HFFc6 (cell line): ENCODE measurements around the gene CDK5. TPM values are rescaled to one million over a fixed set of nuclear protein-coding genes. Genes with fewer than 3 reads are reported as not detected.
"Not testable (repeated sequence)": the region's sequence is repeated elsewhere in the genome, so short reads cannot be mapped to it uniquely, and the experiment has no call there.

ENCODE experiments used
- DNase-seq: peaks from one replicate; pipeline ENCODE4 v3.0.0-alpha.2; 2018
- H3K27ac Mint-ChIP-seq: 2 replicates; pipeline ENCODE4 v1.8.0; 2020; ENCODE audit warnings: mild to moderate bottlenecking, mixed read lengths
- H3K27me3 Mint-ChIP-seq: 2 replicates; pipeline ENCODE4 v1.8.0; 2021; ENCODE audit warnings: mild to moderate bottlenecking, moderate library complexity, mixed read lengths; ENCODE audit not compliant: insufficient read depth
- H3K36me3 Mint-ChIP-seq: 2 replicates; pipeline ENCODE4 v1.8.0; 2021; ENCODE audit warnings: low read depth, mixed read lengths
- H3K4me1 Mint-ChIP-seq: 2 replicates; pipeline ENCODE4 v1.8.0; 2020; ENCODE audit warnings: low read depth, mixed read lengths
- H3K4me3 Mint-ChIP-seq: 2 replicates; pipeline ENCODE4 v1.8.0; 2020; ENCODE audit warnings: mild to moderate bottlenecking, moderate library complexity, mixed read lengths
- H3K9me3 Mint-ChIP-seq: 2 replicates; pipeline ENCODE4 v1.8.0; 2020; ENCODE audit warnings: mild to moderate bottlenecking, mixed read lengths
- CTCF ChIP-seq: fragments of 200-600 bp; sonication (generic); IDR thresholded peaks from 2 replicates; pipeline ENCODE4 v1.5.0; 2021; ENCODE audit warnings: antibody characterized with exemption, mild to moderate bottlenecking
- total RNA-seq, 6 experiments: library from RNA; stranded (reverse); fragmentation: NEBNext Ultra II Directional; extraction: Animal tissue kit (Norgen Biotek cat#: 25700); gene quantifications; 2 replicates in 1 of 6; 3 replicates in 5 of 6; pipeline ENCODE4 v1.2.3, GENCODE V29; 2021

CDK5 gene
- total RNA-seq, 6 experiments from 2014 or later = 31.3 to 37.3 (median 33.4) TPM

- peaks cover 27% of the 10 kb centered on the region for H3K4me1 Mint-ChIP-seq
- no peaks in the 10 kb centered on the region for H3K36me3 Mint-ChIP-seq
- peaks cover 2% of the 10 kb centered on the region for H3K27me3 Mint-ChIP-seq
- DNase-seq = no peak
- TF ChIP-seq CTCF = no peak
- no peak overlapping the region for H3K4me3 Mint-ChIP-seq
- H3K27ac Mint-ChIP-seq = no peak overlapping the region
- H3K9me3 Mint-ChIP-seq = no peaks in the 10 kb centered on the region
These were observed 13.7 kb downstream of the CDK5 start for GRCh38 chr7:151043959-151044358.

GRCh38 chr7:151043449-151043848 is 14.2 kb downstream of the CDK5 start:
- H3K27me3 Mint-ChIP-seq, H3K27ac Mint-ChIP-seq, H3K36me3 Mint-ChIP-seq, H3K9me3 Mint-ChIP-seq, H3K4me3 Mint-ChIP-seq, DNase-seq: not testable (repeated sequence)
- peaks cover 32% of the 10 kb centered on the region for H3K4me1 Mint-ChIP-seq

GRCh38 chr7:151040616-151041375 is 16.9 kb downstream of the CDK5 start:
- no peak for TF ChIP-seq CTCF
- no peak overlapping the region for H3K4me3 Mint-ChIP-seq
- peaks cover 25% of the 10 kb centered on the region for H3K4me1 Mint-ChIP-seq
- no peaks in the 10 kb centered on the region for H3K36me3 Mint-ChIP-seq
- no peak for DNase-seq
- no peaks in the 10 kb centered on the region; the same call in 1 of the 2 replicates for H3K27me3 Mint-ChIP-seq
- no peaks in the 10 kb centered on the region for H3K9me3 Mint-ChIP-seq
- H3K27ac Mint-ChIP-seq = no peak overlapping the region

GRCh38 chr7:151039850-151040548 is 17.7 kb downstream of the CDK5 start:
- Mint-ChIP-seq H3K4me3 (no peak overlapping the region), H3K27me3 (no peaks in the 10 kb centered on the region; the same call in 1 of the 2 replicates), H3K4me1 (peaks cover 25% of the 10 kb centered on the region), H3K9me3 (no peaks in the 10 kb centered on the region), H3K36me3 (no peaks in the 10 kb centered on the region), H3K27ac (peak overlapping the region; percentile 97)
- TF ChIP-seq CTCF = no peak
- no peak for DNase-seq

GRCh38 chr7:151038951-151039849 is 18.5 kb downstream of the CDK5 start:
- H3K4me3 Mint-ChIP-seq = peak overlapping the region; percentile 70

More at GRCh38 chr7:151038951-151039849, 18.5 kb downstream of the CDK5 start:
- Mint-ChIP-seq H3K27me3 (no peaks in the 10 kb centered on the region; the same call in 1 of the 2 replicates), H3K27ac (peak overlapping the region; percentile 97), H3K36me3 (no peaks in the 10 kb centered on the region), H3K9me3 (no peaks in the 10 kb centered on the region), H3K4me1 (peaks cover 25% of the 10 kb centered on the region)
- no peak for TF ChIP-seq CTCF
- peak; percentile 92 for DNase-seq
